C4-2B (cell line): ENCODE results near the gene CES4A.

Source experiments
- CTCF ChIP-seq: fragments of 450-650 bp; conservative IDR thresholded peaks from 2 replicates; pipeline ENCODE4 v1.5.1; 2017; ENCODE audit warnings: mild to moderate bottlenecking
- ZFX ChIP-seq: fragments of 450-650 bp; IDR thresholded peaks from 2 replicates; pipeline ENCODE4 v1.6.1; 2017

DNA sequence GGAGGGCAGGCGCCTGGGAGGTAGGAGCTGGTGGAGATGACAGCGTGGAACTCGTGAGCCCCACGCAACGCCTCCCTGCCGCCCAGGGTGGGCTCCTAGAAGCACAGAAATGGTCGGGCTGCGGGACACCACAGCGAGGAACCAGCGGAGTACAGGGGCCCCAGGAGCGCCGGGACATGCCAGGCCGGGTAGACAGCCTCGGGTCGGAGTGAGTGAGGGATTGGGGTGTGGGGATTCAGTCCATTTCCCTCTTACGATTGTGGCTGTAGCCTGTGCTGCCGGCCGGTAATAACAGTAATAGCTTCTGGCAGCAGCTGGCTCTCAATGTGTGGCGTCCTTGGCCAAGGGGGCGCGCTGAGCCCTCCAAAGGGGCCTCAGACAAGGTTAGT, 39.6 kb upstream of the CES4A start:
- TF ChIP-seq CTCF, result no peak
- no peak for TF ChIP-seq ZFX
